WTC11 (cell line): ENCODE results near the gene TBC1D24.

Experiments
- CREB1 ChIP-seq: sonication (generic); formaldehyde crosslinking; IDR thresholded peaks from 2 replicates; pipeline ENCODE4 v1.8.0; 2023; ENCODE audit warnings: mild to moderate bottlenecking, missing genetic modification reagents
- FOXJ3 ChIP-seq: sonication (generic); formaldehyde crosslinking; IDR thresholded peaks from 2 replicates; pipeline ENCODE4 v1.9.0; 2021; ENCODE audit warnings: missing genetic modification reagents, mild to moderate bottlenecking, borderline replicate concordance
- IRF2 ChIP-seq: sonication (generic); formaldehyde crosslinking; IDR thresholded peaks from 2 replicates; pipeline ENCODE4 v1.8.0; 2022; ENCODE audit warnings: low read depth, missing genetic modification reagents, borderline replicate concordance
- JUN ChIP-seq: sonication (generic); formaldehyde crosslinking; IDR thresholded peaks from 2 replicates; pipeline ENCODE4 v1.8.0; 2023; ENCODE audit warnings: mild to moderate bottlenecking, missing genetic modification reagents
- SP1 ChIP-seq: sonication (generic); formaldehyde crosslinking; conservative IDR thresholded peaks from 2 replicates; pipeline ENCODE4 v1.8.1; 2022; ENCODE audit warnings: missing genetic modification reagents
- TF ChIP-seq, protein P1 (sequence below): fragments of 200-600 bp; IDR thresholded peaks from 2 replicates; pipeline ENCODE4 v1.8.0; 2022; ENCODE audit warnings: antibody characterized with exemption
- TF ChIP-seq, protein P2 (sequence below): sonication (generic); formaldehyde crosslinking; IDR thresholded peaks from 2 replicates; pipeline ENCODE4 v1.8.0; 2022; ENCODE audit warnings: mild to moderate bottlenecking, missing genetic modification reagents
- TF ChIP-seq, protein P3 (sequence below): sonication (generic); formaldehyde crosslinking; IDR thresholded peaks from 2 replicates; pipeline ENCODE4 v1.8.1; 2022; ENCODE audit warnings: low read depth, missing genetic modification reagents, borderline replicate concordance

- TF ChIP-seq FOXJ3 (CRISPR knock-in tag) = no peak
- TF ChIP-seq CREB1 (CRISPR knock-in tag) = no peak
- no peak for TF ChIP-seq JUN (CRISPR knock-in tag)
- TF ChIP-seq, protein P1, sequence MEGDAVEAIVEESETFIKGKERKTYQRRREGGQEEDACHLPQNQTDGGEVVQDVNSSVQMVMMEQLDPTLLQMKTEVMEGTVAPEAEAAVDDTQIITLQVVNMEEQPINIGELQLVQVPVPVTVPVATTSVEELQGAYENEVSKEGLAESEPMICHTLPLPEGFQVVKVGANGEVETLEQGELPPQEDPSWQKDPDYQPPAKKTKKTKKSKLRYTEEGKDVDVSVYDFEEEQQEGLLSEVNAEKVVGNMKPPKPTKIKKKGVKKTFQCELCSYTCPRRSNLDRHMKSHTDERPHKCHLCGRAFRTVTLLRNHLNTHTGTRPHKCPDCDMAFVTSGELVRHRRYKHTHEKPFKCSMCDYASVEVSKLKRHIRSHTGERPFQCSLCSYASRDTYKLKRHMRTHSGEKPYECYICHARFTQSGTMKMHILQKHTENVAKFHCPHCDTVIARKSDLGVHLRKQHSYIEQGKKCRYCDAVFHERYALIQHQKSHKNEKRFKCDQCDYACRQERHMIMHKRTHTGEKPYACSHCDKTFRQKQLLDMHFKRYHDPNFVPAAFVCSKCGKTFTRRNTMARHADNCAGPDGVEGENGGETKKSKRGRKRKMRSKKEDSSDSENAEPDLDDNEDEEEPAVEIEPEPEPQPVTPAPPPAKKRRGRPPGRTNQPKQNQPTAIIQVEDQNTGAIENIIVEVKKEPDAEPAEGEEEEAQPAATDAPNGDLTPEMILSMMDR = no peak
- TF ChIP-seq SP1 (CRISPR knock-in tag) = no peak
- TF ChIP-seq, protein P2, sequence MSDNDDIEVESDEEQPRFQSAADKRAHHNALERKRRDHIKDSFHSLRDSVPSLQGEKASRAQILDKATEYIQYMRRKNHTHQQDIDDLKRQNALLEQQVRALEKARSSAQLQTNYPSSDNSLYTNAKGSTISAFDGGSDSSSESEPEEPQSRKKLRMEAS (CRISPR knock-in tag) = no peak
- TF ChIP-seq IRF2 (CRISPR knock-in tag) = no peak
- TF ChIP-seq, protein P3, sequence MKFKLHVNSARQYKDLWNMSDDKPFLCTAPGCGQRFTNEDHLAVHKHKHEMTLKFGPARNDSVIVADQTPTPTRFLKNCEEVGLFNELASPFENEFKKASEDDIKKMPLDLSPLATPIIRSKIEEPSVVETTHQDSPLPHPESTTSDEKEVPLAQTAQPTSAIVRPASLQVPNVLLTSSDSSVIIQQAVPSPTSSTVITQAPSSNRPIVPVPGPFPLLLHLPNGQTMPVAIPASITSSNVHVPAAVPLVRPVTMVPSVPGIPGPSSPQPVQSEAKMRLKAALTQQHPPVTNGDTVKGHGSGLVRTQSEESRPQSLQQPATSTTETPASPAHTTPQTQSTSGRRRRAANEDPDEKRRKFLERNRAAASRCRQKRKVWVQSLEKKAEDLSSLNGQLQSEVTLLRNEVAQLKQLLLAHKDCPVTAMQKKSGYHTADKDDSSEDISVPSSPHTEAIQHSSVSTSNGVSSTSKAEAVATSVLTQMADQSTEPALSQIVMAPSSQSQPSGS (CRISPR knock-in tag) = no peak
Measured at GRCh38 chr16:2483939-2484897, 9.3 kb downstream of the TBC1D24 start.
